ENCODE data around the gene CALD1.

Gene CALD1

GRCh38 chr7:134744569-134744968, 34.9 kb upstream of the CALD1 start:
- no peak overlapping the region for H3K27ac ChIP-seq (ENCODE audit: low read length)
- no peaks in the 10 kb centered on the region for H3K9me3 ChIP-seq (ENCODE audit: control insufficient read depth, low read depth, low read length)
- no peak overlapping the region for H3K9ac ChIP-seq (ENCODE audit: low read length)
- H3K27me3 ChIP-seq (ENCODE audit: control insufficient read depth, insufficient read depth, low read length) = no peaks in the 10 kb centered on the region
- H3K4me3 ChIP-seq (ENCODE audit: low read length) = no peak overlapping the region
- no peaks in the 10 kb centered on the region for H3K36me3 ChIP-seq (ENCODE audit: control insufficient read depth, low read depth, low read length)
- peaks cover 10% of the 10 kb centered on the region for H3K4me1 ChIP-seq (ENCODE audit: control insufficient read depth, low read depth, low read length)

GRCh38 chr7:134747326-134747725, 32.1 kb upstream of the CALD1 start:
- Histone ChIP-seq H3K27me3 (ENCODE audit: control insufficient read depth, insufficient read depth, low read length) (no peaks in the 10 kb centered on the region), H3K9ac (ENCODE audit: low read length) (no peak overlapping the region), H3K4me1 (ENCODE audit: control insufficient read depth, low read depth, low read length) (peaks cover 10% of the 10 kb centered on the region), H3K4me3 (ENCODE audit: low read length) (no peak overlapping the region), H3K36me3 (ENCODE audit: control insufficient read depth, low read depth, low read length) (no peaks in the 10 kb centered on the region), H3K9me3 (ENCODE audit: control insufficient read depth, low read depth, low read length) (no peaks in the 10 kb centered on the region), H3K27ac (ENCODE audit: low read length) (no peak overlapping the region)

GRCh38 chr7:134750083-134751062, 29.1 kb upstream of the CALD1 start:
- H3K4me3 ChIP-seq (ENCODE audit: low read length) = no peak overlapping the region
- no peaks in the 10 kb centered on the region for H3K27me3 ChIP-seq (ENCODE audit: control insufficient read depth, insufficient read depth, low read length)
- H3K36me3 ChIP-seq (ENCODE audit: control insufficient read depth, low read depth, low read length) = no peaks in the 10 kb centered on the region
- H3K27ac ChIP-seq (ENCODE audit: low read length) = no peak overlapping the region
- no peaks in the 10 kb centered on the region for H3K9me3 ChIP-seq (ENCODE audit: control insufficient read depth, low read depth, low read length)
- no peak overlapping the region for H3K9ac ChIP-seq (ENCODE audit: low read length)
- no peaks in the 10 kb centered on the region for H3K4me1 ChIP-seq (ENCODE audit: control insufficient read depth, low read depth, low read length)

GRCh38 chr7:134752006-134752760, 27.3 kb upstream of the CALD1 start:
- no peak overlapping the region for H3K4me3 ChIP-seq (ENCODE audit: low read length)
- H3K27ac ChIP-seq (ENCODE audit: low read length) = no peak overlapping the region
- H3K36me3 ChIP-seq (ENCODE audit: control insufficient read depth, low read depth, low read length) = no peaks in the 10 kb centered on the region
- H3K9me3 ChIP-seq (ENCODE audit: control insufficient read depth, low read depth, low read length) = no peaks in the 10 kb centered on the region
- H3K9ac ChIP-seq (ENCODE audit: low read length) = no peak overlapping the region
- no peaks in the 10 kb centered on the region for H3K27me3 ChIP-seq (ENCODE audit: control insufficient read depth, insufficient read depth, low read length)
- no peaks in the 10 kb centered on the region for H3K4me1 ChIP-seq (ENCODE audit: control insufficient read depth, low read depth, low read length)

- Histone ChIP-seq H3K36me3 (ENCODE audit: control insufficient read depth, low read depth, low read length) (no peaks in the 10 kb centered on the region), H3K4me3 (ENCODE audit: low read length) (no peak overlapping the region), H3K27me3 (ENCODE audit: control insufficient read depth, insufficient read depth, low read length) (no peaks in the 10 kb centered on the region), H3K9me3 (ENCODE audit: control insufficient read depth, low read depth, low read length) (no peaks in the 10 kb centered on the region), H3K4me1 (ENCODE audit: control insufficient read depth, low read depth, low read length) (no peaks in the 10 kb centered on the region), H3K27ac (ENCODE audit: low read length) (no peak overlapping the region), H3K9ac (ENCODE audit: low read length) (no peak overlapping the region)
Observed at GRCh38 chr7:134755422-134756022, 23.9 kb upstream of the CALD1 start.

GRCh38 chr7:134757938-134758337, 21.5 kb upstream of the CALD1 start:
- no peaks in the 10 kb centered on the region for H3K4me1 ChIP-seq (ENCODE audit: control insufficient read depth, low read depth, low read length)
- no peak overlapping the region for H3K4me3 ChIP-seq (ENCODE audit: low read length)
- no peak overlapping the region for H3K9ac ChIP-seq (ENCODE audit: low read length)
- H3K27me3 ChIP-seq (ENCODE audit: control insufficient read depth, insufficient read depth, low read length) = no peaks in the 10 kb centered on the region
- no peaks in the 10 kb centered on the region for H3K36me3 ChIP-seq (ENCODE audit: control insufficient read depth, low read depth, low read length)
- no peaks in the 10 kb centered on the region for H3K9me3 ChIP-seq (ENCODE audit: control insufficient read depth, low read depth, low read length)
- no peak overlapping the region for H3K27ac ChIP-seq (ENCODE audit: low read length)

- Histone ChIP-seq H3K4me1 (ENCODE audit: control insufficient read depth, low read depth, low read length) (no peaks in the 10 kb centered on the region), H3K9me3 (ENCODE audit: control insufficient read depth, low read depth, low read length) (no peaks in the 10 kb centered on the region), H3K36me3 (ENCODE audit: control insufficient read depth, low read depth, low read length) (no peaks in the 10 kb centered on the region), H3K27me3 (ENCODE audit: control insufficient read depth, insufficient read depth, low read length) (no peaks in the 10 kb centered on the region), H3K4me3 (ENCODE audit: low read length) (no peak overlapping the region), H3K27ac (ENCODE audit: low read length) (no peak overlapping the region), H3K9ac (ENCODE audit: low read length) (no peak overlapping the region)
Observed at GRCh38 chr7:134758981-134759380, 20.5 kb upstream of the CALD1 start.

GRCh38 chr7:134761266-134761665, 18.2 kb upstream of the CALD1 start:
- Histone ChIP-seq H3K27ac (ENCODE audit: low read length) (no peak overlapping the region), H3K9me3 (ENCODE audit: control insufficient read depth, low read depth, low read length) (no peaks in the 10 kb centered on the region), H3K4me1 (ENCODE audit: control insufficient read depth, low read depth, low read length) (no peaks in the 10 kb centered on the region), H3K9ac (ENCODE audit: low read length) (no peak overlapping the region), H3K27me3 (ENCODE audit: control insufficient read depth, insufficient read depth, low read length) (no peaks in the 10 kb centered on the region), H3K36me3 (ENCODE audit: control insufficient read depth, low read depth, low read length) (no peaks in the 10 kb centered on the region), H3K4me3 (ENCODE audit: low read length) (no peak overlapping the region)

GRCh38 chr7:134763960-134764359, 15.5 kb upstream of the CALD1 start:
- Histone ChIP-seq H3K27me3 (ENCODE audit: control insufficient read depth, insufficient read depth, low read length) (no peaks in the 10 kb centered on the region), H3K4me1 (ENCODE audit: control insufficient read depth, low read depth, low read length) (no peaks in the 10 kb centered on the region), H3K36me3 (ENCODE audit: control insufficient read depth, low read depth, low read length) (no peaks in the 10 kb centered on the region), H3K27ac (ENCODE audit: low read length) (no peak overlapping the region), H3K9ac (ENCODE audit: low read length) (no peak overlapping the region), H3K9me3 (ENCODE audit: control insufficient read depth, low read depth, low read length) (no peaks in the 10 kb centered on the region), H3K4me3 (ENCODE audit: low read length) (no peak overlapping the region)

GRCh38 chr7:134764365-134764764, 15.1 kb upstream of the CALD1 start:
- no peaks in the 10 kb centered on the region for H3K27me3 ChIP-seq (ENCODE audit: control insufficient read depth, insufficient read depth, low read length)
- H3K4me3 ChIP-seq (ENCODE audit: low read length) = no peak overlapping the region
- H3K9me3 ChIP-seq (ENCODE audit: control insufficient read depth, low read depth, low read length) = no peaks in the 10 kb centered on the region
- H3K27ac ChIP-seq (ENCODE audit: low read length) = no peak overlapping the region
- H3K36me3 ChIP-seq (ENCODE audit: control insufficient read depth, low read depth, low read length) = no peaks in the 10 kb centered on the region
- H3K4me1 ChIP-seq (ENCODE audit: control insufficient read depth, low read depth, low read length) = no peaks in the 10 kb centered on the region
- H3K9ac ChIP-seq (ENCODE audit: low read length) = no peak overlapping the region

- Histone ChIP-seq H3K27ac (ENCODE audit: low read length) (no peak overlapping the region), H3K4me1 (ENCODE audit: control insufficient read depth, low read depth, low read length) (no peaks in the 10 kb centered on the region), H3K36me3 (ENCODE audit: control insufficient read depth, low read depth, low read length) (no peaks in the 10 kb centered on the region), H3K9ac (ENCODE audit: low read length) (no peak overlapping the region), H3K27me3 (ENCODE audit: control insufficient read depth, insufficient read depth, low read length) (no peaks in the 10 kb centered on the region), H3K9me3 (ENCODE audit: control insufficient read depth, low read depth, low read length) (no peaks in the 10 kb centered on the region), H3K4me3 (ENCODE audit: low read length) (no peak overlapping the region)
Observed at GRCh38 chr7:134766779-134767519, 12.5 kb upstream of the CALD1 start.

All from iPS-18a (cell line).